ENCODE measurements around the gene BACE1-AS.

GRCh38 chr11:117290809-117291396, at the start of gene BACE1-AS:
- TF ChIP-seq POLR2A (IDR thresholded peaks at IDR 0.05) (no peak), CTCF (IDR thresholded peaks at IDR 0.05) (no peak), POLR2AphosphoS5 (IDR thresholded peaks at IDR 0.05) (no peak), EP300 (IDR thresholded peaks at IDR 0.05) (no peak)
